ENCODE results near the gene GATAD2A. TPM values are rescaled to one million over a fixed set of nuclear protein-coding genes. Genes with fewer than 3 reads are reported as not detected.

Gene GATAD2A
- polyA plus RNA-seq, 1 donor (not counting 4 experiments of a cell fraction or from before 2014, with no cell fraction given), result 28.4 TPM

- H3K27me3 ChIP-seq (ENCODE audit: control insufficient read depth, extremely low read depth, insufficient read depth, low read length), result no peaks in the 10 kb centered on the region
- DNase-seq (ENCODE audit: low read depth, low spot score), result no peak
- no peak overlapping the region for H3K27ac ChIP-seq (ENCODE audit: control insufficient read depth, insufficient read depth, low read length)
- H3K9ac ChIP-seq (ENCODE audit: control insufficient read depth, extremely low read depth, insufficient read depth, low read length), result no peak overlapping the region
- no peaks in the 10 kb centered on the region for H4K20me1 ChIP-seq (ENCODE audit: control insufficient read depth, extremely low read depth, insufficient read depth, low read length)
- no peak overlapping the region for H3K4me3 ChIP-seq (ENCODE audit: control insufficient read depth in 2 of 3, extremely low read depth in 1 of 3, insufficient read depth in 2 of 3, low read depth in 1 of 3, low read length in 3 of 3)
- no peaks in the 10 kb centered on the region for H3K9me3 ChIP-seq (ENCODE audit: control insufficient read depth, low read depth, low read length)
- H2AFZ ChIP-seq (ENCODE audit: control insufficient read depth, low read length), result no peak overlapping the region
- H3K9me1 ChIP-seq (ENCODE audit: control insufficient read depth, extremely low read depth, insufficient read depth, low read length), result no peaks in the 10 kb centered on the region
- no peaks in the 10 kb centered on the region for H3K79me2 ChIP-seq (ENCODE audit: control insufficient read depth, insufficient read depth, low read length)
- dilution Hi-C loops (cut with MboI; ENCODE audit: extremely low pct_ligation_motif_present, low sequenced_read_pairs), result no loop called here
- FAIRE-seq, result no peak
- peaks cover 40 to 48% of the 10 kb centered on the region in 2 experiments for H3K36me3 ChIP-seq (ENCODE audit: control insufficient read depth in 2 of 2, extremely low read depth in 1 of 2, insufficient read depth in 2 of 2, low read length in 2 of 2)
- H3K4me2 ChIP-seq (ENCODE audit: control insufficient read depth, extremely low read depth, insufficient read depth, low read depth, low read length), result no peak overlapping the region
- no peak for TF ChIP-seq CTCF (optimal IDR thresholded peaks at IDR 0.05 in 1 of 3, IDR thresholded peaks at IDR 0.05 in 1 of 3, conservative IDR thresholded peaks at IDR 0.05 in 1 of 3; ENCODE audit: extremely low read depth in 1 of 3, insufficient read depth in 2 of 3, low read length in 3 of 3)
- TF ChIP-seq EZH2 (IDR thresholded peaks at IDR 0.05; ENCODE audit: low read length), result no peak
- H3K4me1 ChIP-seq (ENCODE audit: control insufficient read depth, extremely low read depth, insufficient read depth, low read length), result no peaks in the 10 kb centered on the region
Observed at GRCh38 chr19:19501798-19502197, 96.3 kb downstream of the GATAD2A start.

GRCh38 chr19:19502281-19502680, 96.8 kb downstream of the GATAD2A start:
- TF ChIP-seq CTCF (optimal IDR thresholded peaks at IDR 0.05 in 1 of 3, IDR thresholded peaks at IDR 0.05 in 1 of 3, conservative IDR thresholded peaks at IDR 0.05 in 1 of 3; ENCODE audit: extremely low read depth in 1 of 3, insufficient read depth in 2 of 3, low read length in 3 of 3) (no peak), EZH2 (IDR thresholded peaks at IDR 0.05; ENCODE audit: low read length) (no peak)
- FAIRE-seq (no peak), DNase-seq (ENCODE audit: low read depth, low spot score) (no peak)
- no peaks in the 10 kb centered on the region for H4K20me1 ChIP-seq (ENCODE audit: control insufficient read depth, extremely low read depth, insufficient read depth, low read length)
- H2AFZ ChIP-seq (ENCODE audit: control insufficient read depth, low read length), result no peak overlapping the region
- no peaks in the 10 kb centered on the region for H3K9me1 ChIP-seq (ENCODE audit: control insufficient read depth, extremely low read depth, insufficient read depth, low read length)
- no peaks in the 10 kb centered on the region for H3K4me1 ChIP-seq (ENCODE audit: control insufficient read depth, extremely low read depth, insufficient read depth, low read length)
- dilution Hi-C loops (cut with MboI; ENCODE audit: extremely low pct_ligation_motif_present, low sequenced_read_pairs), result no loop called here
- H3K9ac ChIP-seq (ENCODE audit: control insufficient read depth, extremely low read depth, insufficient read depth, low read length), result no peak overlapping the region
- H3K27ac ChIP-seq (ENCODE audit: control insufficient read depth, insufficient read depth, low read length), result no peak overlapping the region
- H3K4me2 ChIP-seq (ENCODE audit: control insufficient read depth, extremely low read depth, insufficient read depth, low read depth, low read length), result no peak overlapping the region
- H3K9me3 ChIP-seq (ENCODE audit: control insufficient read depth, low read depth, low read length), result no peaks in the 10 kb centered on the region
- H3K4me3 ChIP-seq (ENCODE audit: control insufficient read depth in 2 of 3, extremely low read depth in 1 of 3, insufficient read depth in 2 of 3, low read depth in 1 of 3, low read length in 3 of 3), result no peak overlapping the region
- no peaks in the 10 kb centered on the region for H3K79me2 ChIP-seq (ENCODE audit: control insufficient read depth, insufficient read depth, low read length)
- H3K36me3 ChIP-seq (ENCODE audit: control insufficient read depth in 2 of 2, extremely low read depth in 1 of 2, insufficient read depth in 2 of 2, low read length in 2 of 2), result peaks cover 40 to 46% of the 10 kb centered on the region in 2 experiments
- H3K27me3 ChIP-seq (ENCODE audit: control insufficient read depth, extremely low read depth, insufficient read depth, low read length), result no peaks in the 10 kb centered on the region
